Liver (tissue), 9 donors: ENCODE data around the gene LAMC1. TPM values are rescaled to one million over a fixed set of nuclear protein-coding genes. Genes with fewer than 3 reads are reported as not detected.
A peak's percentile ranks its signal among the peaks of the same experiment; 100 is the strongest.

Experiments
- DNase-seq: peaks from one replicate; pipeline ENCODE4 v3.0.0-alpha.2; 2017; ENCODE audit warnings: low spot score
- H3K27ac ChIP-seq, 2 donors: one replicate each; pipeline ENCODE4 v1.7.0; 2013; ENCODE audit warnings: inconsistent platforms in 2 of 2, low read length in 2 of 2, control low read depth in 1 of 2, low read depth in 1 of 2, mild to moderate bottlenecking in 1 of 2
- H3K27me3 ChIP-seq, 4 donors: one replicate each; pipeline versions ENCODE4 v1.6.1 to v1.7.0; 2013; ENCODE audit warnings: low read length in 3 of 4, inconsistent platforms in 1 of 4, mild to moderate bottlenecking in 1 of 4, moderate library complexity in 1 of 4; ENCODE audit not compliant: control insufficient read depth in 4 of 4, insufficient read depth in 4 of 4
- H3K36me3 ChIP-seq, 4 donors: one replicate each; pipeline versions ENCODE4 v1.6.1 to v1.7.0; 2013; ENCODE audit warnings: low read length in 3 of 4, mild to moderate bottlenecking in 3 of 4, low read depth in 1 of 4, moderate library complexity in 1 of 4; ENCODE audit not compliant: control insufficient read depth in 4 of 4, insufficient read depth in 3 of 4
- H3K4me1 ChIP-seq, 4 donors: one replicate each; pipeline versions ENCODE4 v1.6.1 to v1.7.0; 2013; ENCODE audit warnings: low read length in 3 of 4, mild to moderate bottlenecking in 3 of 4, moderate library complexity in 1 of 4; ENCODE audit not compliant: control insufficient read depth in 4 of 4, insufficient read depth in 4 of 4
- H3K4me3 ChIP-seq, 3 donors: one replicate each; pipeline versions ENCODE4 v1.6.1 to v1.7.0; 2013; ENCODE audit warnings: low read length in 3 of 3, control low read depth in 1 of 3, low read depth in 1 of 3, mild to moderate bottlenecking in 1 of 3
- H3K9ac ChIP-seq, 2 donors: one replicate each; pipeline ENCODE4 v1.7.0; 2013; ENCODE audit warnings: low read length in 2 of 2, mild to moderate bottlenecking in 2 of 2, moderate library complexity in 2 of 2, control low read depth in 1 of 2, low read depth in 1 of 2
- H3K9me3 ChIP-seq, 4 donors: one replicate each; pipeline versions ENCODE4 v1.6.1 to v1.7.0; 2013; ENCODE audit warnings: low read length in 3 of 4; ENCODE audit not compliant: control insufficient read depth in 4 of 4
- EGR1 ChIP-seq, 2 donors: IDR thresholded peaks; 2 replicates each; pipeline ENCODE4 v1.6.1; 2016 to 2018; ENCODE audit warnings: antibody characterized with exemption in 2 of 2, low read depth in 2 of 2
- FOXA1 ChIP-seq: IDR thresholded peaks from 2 replicates; pipeline ENCODE4 v1.6.1; 2016; ENCODE audit warnings: antibody characterized with exemption
- FOXA2 ChIP-seq: IDR thresholded peaks from 2 replicates; pipeline ENCODE4 v1.6.1; 2016; ENCODE audit warnings: antibody characterized with exemption
- GABPA ChIP-seq, 2 donors: IDR thresholded peaks in 1 of 2; conservative IDR thresholded peaks in 1 of 2; 2 replicates each; pipeline ENCODE4 v1.6.1; 2016; ENCODE audit warnings: antibody characterized with exemption in 2 of 2, mild to moderate bottlenecking in 1 of 2, moderate library complexity in 1 of 2
- HNF4A ChIP-seq, 2 donors: conservative IDR thresholded peaks; 2 replicates each; pipeline ENCODE4 v1.6.1; 2016; ENCODE audit warnings: antibody characterized with exemption in 2 of 2, mild to moderate bottlenecking in 2 of 2
- HNF4G ChIP-seq: IDR thresholded peaks from 2 replicates; pipeline ENCODE4 v1.6.1; 2016; ENCODE audit warnings: antibody characterized with exemption
- JUND ChIP-seq, 2 donors: IDR thresholded peaks; 2 replicates each; pipeline ENCODE4 v1.6.1; 2016; ENCODE audit warnings: antibody characterized with exemption in 2 of 2
- NR2F2 ChIP-seq: IDR thresholded peaks from 2 replicates; pipeline ENCODE4 v1.6.1; 2016; ENCODE audit warnings: antibody characterized with exemption
- RAD21 ChIP-seq, 2 donors: IDR thresholded peaks; 2 replicates each; pipeline ENCODE4 v1.6.1; 2016; ENCODE audit warnings: antibody characterized with exemption in 2 of 2, mild to moderate bottlenecking in 2 of 2
- RXRA ChIP-seq, 2 donors: IDR thresholded peaks; 2 replicates each; pipeline ENCODE4 v1.6.1; 2017 to 2018; ENCODE audit warnings: antibody characterized with exemption in 2 of 2, mild to moderate bottlenecking in 1 of 2
- SP1 ChIP-seq: IDR thresholded peaks from 2 replicates; pipeline ENCODE4 v1.6.1; 2018; ENCODE audit warnings: antibody characterized with exemption, mild to moderate bottlenecking
- TAF1 ChIP-seq: conservative IDR thresholded peaks from 2 replicates; pipeline ENCODE4 v1.6.1; 2016; ENCODE audit warnings: antibody characterized with exemption, mild to moderate bottlenecking
- YY1 ChIP-seq: IDR thresholded peaks from 2 replicates; pipeline ENCODE4 v1.6.1; 2016; ENCODE audit warnings: antibody characterized with exemption, mild to moderate bottlenecking
- WGBS: extraction: QIAGEN DNeasy Blood & Tissue Kit; methylation state at CpG from one replicate; pipeline ENCODE4 v1.1.7; 2013; 5-methylcytosine and 5-hydroxymethylcytosine counted together
- polyA plus RNA-seq, 2 donors: library from polyadenylated mRNA; stranded (reverse) in 1 of 2; unstranded in 1 of 2; fragments of 200-250 nt in 1 of 2; fragments of >200 nt in 1 of 2; fragmentation: Nextera tagmentation in 1 of 2; extraction: Ambion mirVana in 1 of 2; gene quantifications; one replicate each; pipeline versions ENCODE4 v1.2.1 to v1.2.3, GENCODE V29; 2013 to 2015
- total RNA-seq, 2 donors: library from RNA; depleted of rRNA; stranded (reverse); fragments of >200 nt; gene quantifications; one replicate each; pipeline ENCODE4 v1.2.3, GENCODE V29; 2014
- TF ChIP-seq, protein P1 (sequence below): IDR thresholded peaks from 2 replicates; pipeline ENCODE4 v1.6.1; 2016; ENCODE audit warnings: antibody characterized with exemption
- TF ChIP-seq, protein P2 (sequence below): IDR thresholded peaks from 2 replicates; pipeline ENCODE4 v1.6.1; 2016; ENCODE audit warnings: antibody characterized with exemption, mild to moderate bottlenecking
- TF ChIP-seq, protein P3 (sequence below): IDR thresholded peaks from 2 replicates; pipeline ENCODE4 v1.6.1; 2016; ENCODE audit warnings: antibody characterized with exemption
- TF ChIP-seq, protein P4 (sequence below): IDR thresholded peaks from 2 replicates; pipeline ENCODE4 v1.6.1; 2016; ENCODE audit warnings: antibody characterized with exemption
- TF ChIP-seq, protein P5 (sequence below): fragments of 150-350 bp; IDR thresholded peaks from 2 replicates; pipeline ENCODE4 v1.5.1; 2017; ENCODE audit warnings: improper control_type of control experiment, low read depth, low read length; ENCODE audit not compliant: missing input control
- donor health status: healthy.
- donor health status: healthy.
- donor health status: healthy.
- donor health status: healthy.
- donor health status: healthy.

LAMC1 gene
- total and polyA plus RNA-seq, 4 donors = 5.3 to 35.1 (median 19.7) TPM

DNA sequence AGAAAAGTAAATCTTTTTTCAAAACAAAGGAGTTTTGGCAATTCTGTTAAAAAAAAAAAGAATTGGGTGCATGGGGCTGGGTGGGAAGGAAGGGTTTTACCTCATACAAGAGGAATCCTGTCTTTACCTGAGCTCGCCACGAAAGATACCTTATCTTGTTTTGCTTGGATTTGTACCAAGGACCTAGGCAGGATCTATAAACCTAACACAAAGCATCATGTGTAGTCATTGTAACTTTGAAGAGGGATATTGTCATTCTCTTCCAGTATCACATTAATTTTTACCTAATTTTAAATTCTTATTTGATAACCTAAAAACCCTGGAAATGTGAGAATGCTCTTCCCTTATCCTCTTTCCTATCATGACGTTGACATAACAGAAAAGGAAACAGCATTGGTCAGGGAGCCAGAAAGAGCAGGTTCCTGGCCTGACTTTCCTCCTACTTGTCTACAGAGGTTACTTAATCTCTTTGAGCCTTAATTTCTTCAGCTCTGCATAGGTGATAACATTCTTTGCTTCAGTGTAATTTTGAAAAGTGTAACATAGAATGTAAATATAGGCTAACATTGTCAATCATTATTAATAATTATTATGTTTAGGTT, 4.0 kb upstream of the LAMC1 start:
- H3K9me3 ChIP-seq = no peaks in the 10 kb centered on the region
- no peak overlapping the region for H3K9ac ChIP-seq
- H3K27me3 ChIP-seq = no peaks in the 10 kb centered on the region
- no peaks in the 10 kb centered on the region for H3K36me3 ChIP-seq
- no peak overlapping the region for H3K27ac ChIP-seq
- no peak overlapping the region for H3K4me3 ChIP-seq
- WGBS = 16% methylated on average over 3 of the region's 3 CpGs
- DNase-seq = no peak
- TF ChIP-seq GABPA (IDR thresholded peaks at IDR 0.05 in 1 of 2, conservative IDR thresholded peaks at IDR 0.05 in 1 of 2) = no peak
- TF ChIP-seq EGR1 (IDR thresholded peaks at IDR 0.05; ENCODE audit: low read depth in 2 of 2) = peak in 1 of 2 donors; percentile 2
- TF ChIP-seq, protein P1, sequence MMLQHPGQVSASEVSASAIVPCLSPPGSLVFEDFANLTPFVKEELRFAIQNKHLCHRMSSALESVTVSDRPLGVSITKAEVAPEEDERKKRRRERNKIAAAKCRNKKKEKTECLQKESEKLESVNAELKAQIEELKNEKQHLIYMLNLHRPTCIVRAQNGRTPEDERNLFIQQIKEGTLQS = no peak
- peaks cover 0 to 8% (median 1%) of the 10 kb centered on the region in 4 donors for H3K4me1 ChIP-seq

DNA sequence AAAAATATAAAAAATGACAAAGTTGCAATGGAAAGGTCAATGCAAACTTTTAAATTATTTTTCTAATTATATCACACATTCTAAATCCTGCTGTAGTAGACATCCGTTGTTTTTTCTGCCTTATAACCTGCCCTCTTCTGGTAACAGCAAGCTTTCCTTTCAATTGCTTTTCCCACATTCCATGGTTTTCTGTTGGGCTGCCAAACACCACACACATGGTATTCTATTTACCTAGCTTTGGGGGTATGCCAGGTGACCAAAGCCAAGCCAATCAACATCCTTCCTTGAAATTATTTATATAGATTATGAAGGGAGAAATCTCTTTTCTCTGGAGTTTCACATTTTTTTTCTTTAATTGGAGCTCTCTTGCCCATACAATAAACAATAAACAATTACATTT, 3.4 kb upstream of the LAMC1 start:
- 22% methylated on average over 1 of the region's 1 CpG for WGBS
- no peak overlapping the region for H3K9ac ChIP-seq

More for the DNA sequence above, 3.4 kb upstream of the LAMC1 start:
- no peak overlapping the region for H3K27ac ChIP-seq
- H3K9me3 ChIP-seq = no peaks in the 10 kb centered on the region
- H3K27me3 ChIP-seq = no peaks in the 10 kb centered on the region
- no peak for DNase-seq
- no peaks in the 10 kb centered on the region for H3K36me3 ChIP-seq
- TF ChIP-seq RXRA (IDR thresholded peaks at IDR 0.05) = peak in 1 of 2 donors; percentile 20
- TF ChIP-seq, protein P2, sequence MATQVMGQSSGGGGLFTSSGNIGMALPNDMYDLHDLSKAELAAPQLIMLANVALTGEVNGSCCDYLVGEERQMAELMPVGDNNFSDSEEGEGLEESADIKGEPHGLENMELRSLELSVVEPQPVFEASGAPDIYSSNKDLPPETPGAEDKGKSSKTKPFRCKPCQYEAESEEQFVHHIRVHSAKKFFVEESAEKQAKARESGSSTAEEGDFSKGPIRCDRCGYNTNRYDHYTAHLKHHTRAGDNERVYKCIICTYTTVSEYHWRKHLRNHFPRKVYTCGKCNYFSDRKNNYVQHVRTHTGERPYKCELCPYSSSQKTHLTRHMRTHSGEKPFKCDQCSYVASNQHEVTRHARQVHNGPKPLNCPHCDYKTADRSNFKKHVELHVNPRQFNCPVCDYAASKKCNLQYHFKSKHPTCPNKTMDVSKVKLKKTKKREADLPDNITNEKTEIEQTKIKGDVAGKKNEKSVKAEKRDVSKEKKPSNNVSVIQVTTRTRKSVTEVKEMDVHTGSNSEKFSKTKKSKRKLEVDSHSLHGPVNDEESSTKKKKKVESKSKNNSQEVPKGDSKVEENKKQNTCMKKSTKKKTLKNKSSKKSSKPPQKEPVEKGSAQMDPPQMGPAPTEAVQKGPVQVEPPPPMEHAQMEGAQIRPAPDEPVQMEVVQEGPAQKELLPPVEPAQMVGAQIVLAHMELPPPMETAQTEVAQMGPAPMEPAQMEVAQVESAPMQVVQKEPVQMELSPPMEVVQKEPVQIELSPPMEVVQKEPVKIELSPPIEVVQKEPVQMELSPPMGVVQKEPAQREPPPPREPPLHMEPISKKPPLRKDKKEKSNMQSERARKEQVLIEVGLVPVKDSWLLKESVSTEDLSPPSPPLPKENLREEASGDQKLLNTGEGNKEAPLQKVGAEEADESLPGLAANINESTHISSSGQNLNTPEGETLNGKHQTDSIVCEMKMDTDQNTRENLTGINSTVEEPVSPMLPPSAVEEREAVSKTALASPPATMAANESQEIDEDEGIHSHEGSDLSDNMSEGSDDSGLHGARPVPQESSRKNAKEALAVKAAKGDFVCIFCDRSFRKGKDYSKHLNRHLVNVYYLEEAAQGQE = no peak
- no peak for TF ChIP-seq SP1
- TF ChIP-seq, protein P1 = no peak
- no peak for TF ChIP-seq EGR1 (IDR thresholded peaks at IDR 0.05; ENCODE audit: low read depth in 2 of 2)
- TF ChIP-seq, protein P3, sequence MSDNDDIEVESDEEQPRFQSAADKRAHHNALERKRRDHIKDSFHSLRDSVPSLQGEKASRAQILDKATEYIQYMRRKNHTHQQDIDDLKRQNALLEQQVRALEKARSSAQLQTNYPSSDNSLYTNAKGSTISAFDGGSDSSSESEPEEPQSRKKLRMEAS = no peak
- no peak for TF ChIP-seq TAF1
- no peak for TF ChIP-seq HNF4A (conservative IDR thresholded peaks at IDR 0.05)
- peak; percentile 37 for TF ChIP-seq FOXA1
- TF ChIP-seq NR2F2 = no peak
- peak; percentile 13 for TF ChIP-seq YY1
- TF ChIP-seq RAD21 (IDR thresholded peaks at IDR 0.05) = peak; percentile 64 to 70
- TF ChIP-seq FOXA2 = peak; percentile 42
- TF ChIP-seq HNF4G = no peak
- TF ChIP-seq GABPA (IDR thresholded peaks at IDR 0.05 in 1 of 2, conservative IDR thresholded peaks at IDR 0.05 in 1 of 2) = no peak
- no peak for TF ChIP-seq JUND (IDR thresholded peaks at IDR 0.05)
- TF ChIP-seq, protein P4, sequence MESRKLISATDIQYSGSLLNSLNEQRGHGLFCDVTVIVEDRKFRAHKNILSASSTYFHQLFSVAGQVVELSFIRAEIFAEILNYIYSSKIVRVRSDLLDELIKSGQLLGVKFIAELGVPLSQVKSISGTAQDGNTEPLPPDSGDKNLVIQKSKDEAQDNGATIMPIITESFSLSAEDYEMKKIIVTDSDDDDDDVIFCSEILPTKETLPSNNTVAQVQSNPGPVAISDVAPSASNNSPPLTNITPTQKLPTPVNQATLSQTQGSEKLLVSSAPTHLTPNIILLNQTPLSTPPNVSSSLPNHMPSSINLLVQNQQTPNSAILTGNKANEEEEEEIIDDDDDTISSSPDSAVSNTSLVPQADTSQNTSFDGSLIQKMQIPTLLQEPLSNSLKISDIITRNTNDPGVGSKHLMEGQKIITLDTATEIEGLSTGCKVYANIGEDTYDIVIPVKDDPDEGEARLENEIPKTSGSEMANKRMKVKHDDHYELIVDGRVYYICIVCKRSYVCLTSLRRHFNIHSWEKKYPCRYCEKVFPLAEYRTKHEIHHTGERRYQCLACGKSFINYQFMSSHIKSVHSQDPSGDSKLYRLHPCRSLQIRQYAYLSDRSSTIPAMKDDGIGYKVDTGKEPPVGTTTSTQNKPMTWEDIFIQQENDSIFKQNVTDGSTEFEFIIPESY = no peak
- TF ChIP-seq, protein P5, sequence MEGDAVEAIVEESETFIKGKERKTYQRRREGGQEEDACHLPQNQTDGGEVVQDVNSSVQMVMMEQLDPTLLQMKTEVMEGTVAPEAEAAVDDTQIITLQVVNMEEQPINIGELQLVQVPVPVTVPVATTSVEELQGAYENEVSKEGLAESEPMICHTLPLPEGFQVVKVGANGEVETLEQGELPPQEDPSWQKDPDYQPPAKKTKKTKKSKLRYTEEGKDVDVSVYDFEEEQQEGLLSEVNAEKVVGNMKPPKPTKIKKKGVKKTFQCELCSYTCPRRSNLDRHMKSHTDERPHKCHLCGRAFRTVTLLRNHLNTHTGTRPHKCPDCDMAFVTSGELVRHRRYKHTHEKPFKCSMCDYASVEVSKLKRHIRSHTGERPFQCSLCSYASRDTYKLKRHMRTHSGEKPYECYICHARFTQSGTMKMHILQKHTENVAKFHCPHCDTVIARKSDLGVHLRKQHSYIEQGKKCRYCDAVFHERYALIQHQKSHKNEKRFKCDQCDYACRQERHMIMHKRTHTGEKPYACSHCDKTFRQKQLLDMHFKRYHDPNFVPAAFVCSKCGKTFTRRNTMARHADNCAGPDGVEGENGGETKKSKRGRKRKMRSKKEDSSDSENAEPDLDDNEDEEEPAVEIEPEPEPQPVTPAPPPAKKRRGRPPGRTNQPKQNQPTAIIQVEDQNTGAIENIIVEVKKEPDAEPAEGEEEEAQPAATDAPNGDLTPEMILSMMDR = peak; percentile 15
- H3K4me1 ChIP-seq = peaks cover 0 to 14% (median 7%) of the 10 kb centered on the region in 4 donors
- no peak overlapping the region for H3K4me3 ChIP-seq
